IPS-11a (cell line): ENCODE measurements around the gene MPZL3.

Source experiments
- H3K4me3 ChIP-seq: one replicate; pipeline ENCODE4 v1.5.1; 2013; ENCODE audit warnings: low read depth, low read length, control low read depth

Gene MPZL3, protein sequence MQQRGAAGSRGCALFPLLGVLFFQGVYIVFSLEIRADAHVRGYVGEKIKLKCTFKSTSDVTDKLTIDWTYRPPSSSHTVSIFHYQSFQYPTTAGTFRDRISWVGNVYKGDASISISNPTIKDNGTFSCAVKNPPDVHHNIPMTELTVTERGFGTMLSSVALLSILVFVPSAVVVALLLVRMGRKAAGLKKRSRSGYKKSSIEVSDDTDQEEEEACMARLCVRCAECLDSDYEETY

DNA sequence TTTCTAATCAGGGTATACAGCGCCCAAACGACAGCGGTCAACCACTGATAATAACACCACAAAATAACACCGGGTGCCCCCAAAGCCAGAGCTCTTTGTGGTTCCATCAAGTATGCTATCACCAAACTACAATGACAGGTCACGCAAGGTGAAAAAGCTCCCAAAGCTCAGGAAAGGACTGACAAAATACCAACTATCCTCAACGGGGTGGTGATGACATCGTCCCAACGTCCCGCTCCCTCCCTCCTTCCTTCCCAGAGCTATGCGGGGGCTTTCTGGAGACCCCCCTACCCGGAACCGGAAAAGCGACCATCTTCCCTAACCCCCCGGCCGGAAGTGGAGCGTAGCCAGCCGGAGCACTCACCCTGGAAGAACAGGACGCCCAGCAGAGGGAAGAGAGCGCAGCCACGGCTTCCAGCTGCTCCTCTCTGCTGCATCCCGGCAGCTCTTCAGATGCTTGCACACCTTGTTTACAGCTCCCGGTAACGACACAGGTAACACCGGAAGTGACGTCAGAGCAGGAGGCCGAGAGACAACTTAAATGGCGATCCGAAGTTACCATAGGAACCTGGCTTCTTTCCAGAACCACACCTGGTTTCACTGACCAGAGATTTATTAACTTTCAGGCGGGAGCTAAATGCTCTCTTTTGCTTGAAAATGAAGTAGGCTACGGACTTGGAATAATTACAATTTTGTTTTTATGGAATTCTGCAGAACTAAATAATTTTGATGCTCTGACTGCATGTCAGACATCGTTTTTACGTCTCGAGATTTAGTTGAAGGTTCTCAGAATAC is at the start of gene MPZL3:
TSS of gene MPZL3 (minus strand) at position 508 of the 795 bp plus-strand sequence. CDS start at position 437, 71 bp downstream.
- peak within 1 kb of the TSS; percentile 81 for H3K4me3 ChIP-seq

DNA sequence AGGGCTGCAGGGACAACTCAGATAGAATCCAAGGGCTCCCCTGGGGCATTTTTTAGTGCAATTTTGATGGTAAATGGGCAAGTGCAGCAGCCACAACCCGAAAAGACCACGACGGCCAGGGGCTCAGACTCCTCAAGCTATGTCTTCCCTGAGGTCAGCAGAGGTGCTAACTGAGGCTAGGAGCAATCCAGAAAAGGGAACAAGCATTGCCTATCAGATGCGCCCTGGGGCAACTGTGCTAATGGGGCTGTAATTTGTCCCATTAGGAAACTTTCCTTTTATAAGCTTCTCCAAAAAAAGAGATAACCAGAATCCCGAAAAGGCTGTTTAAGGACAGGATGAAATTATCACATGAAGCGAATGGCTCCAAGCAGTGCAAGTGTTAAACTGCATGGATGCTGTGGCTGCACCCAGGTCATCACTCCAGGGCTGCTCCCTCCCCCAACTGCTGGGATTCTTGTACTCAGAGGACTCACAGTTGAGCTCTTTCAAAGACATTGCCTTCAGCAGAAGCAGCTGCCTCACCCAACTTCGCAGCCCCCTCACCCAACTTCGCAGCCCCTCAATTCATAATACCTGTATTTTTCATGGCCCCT is 49.5 kb upstream of the MPZL3 start:
- H3K4me3 ChIP-seq: no peak overlapping the region

DNA sequence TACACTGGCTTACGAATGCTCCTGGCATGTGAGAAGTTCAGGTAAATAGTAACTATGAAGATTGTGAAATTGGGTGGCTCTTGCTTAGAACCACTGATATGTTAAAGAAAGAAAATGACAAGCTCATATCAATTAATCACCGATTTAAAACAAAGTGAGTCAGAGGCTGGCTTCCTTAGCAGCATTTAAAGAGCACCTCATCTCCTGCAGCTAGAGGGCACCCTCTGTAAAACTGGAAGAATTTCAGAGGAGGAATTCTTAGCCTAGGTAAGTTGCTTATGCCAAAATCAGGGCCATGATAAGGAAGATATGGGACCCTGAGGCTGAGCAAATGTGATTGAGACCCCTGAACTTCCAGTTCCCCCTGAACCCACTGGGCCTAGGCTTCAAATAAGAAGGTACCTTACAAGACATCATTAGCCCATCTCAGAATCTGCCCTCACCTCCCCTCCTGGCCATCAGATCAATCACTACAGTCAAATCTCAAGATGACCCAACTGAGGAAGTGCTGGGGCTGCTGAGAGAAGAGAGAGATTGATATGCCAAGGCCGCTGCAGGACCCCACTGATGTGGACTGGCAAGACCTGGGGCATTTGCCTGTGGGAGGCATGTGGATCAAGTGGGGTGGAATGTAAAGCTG is 43.8 kb upstream of the MPZL3 start:
- H3K4me3 ChIP-seq: no peak overlapping the region

DNA sequence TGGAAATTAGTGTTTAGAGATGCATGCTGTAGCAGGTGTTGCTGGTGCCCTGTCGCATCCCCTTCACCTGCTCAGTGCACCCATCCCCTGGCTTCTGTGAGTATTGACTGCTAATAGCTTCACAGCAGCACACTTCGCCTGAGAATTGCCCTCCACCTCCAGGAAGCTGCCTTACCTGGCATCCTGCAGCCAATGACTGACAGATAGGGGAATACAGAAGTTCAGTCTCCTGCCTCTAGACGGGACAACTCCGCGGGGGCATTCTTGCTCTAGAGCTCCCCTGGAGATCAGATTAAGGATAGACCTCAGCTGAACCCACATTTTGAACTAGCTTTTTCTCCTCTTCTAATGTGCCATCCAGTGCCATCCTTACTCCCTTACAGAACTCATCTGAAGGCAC is 43.0 kb upstream of the MPZL3 start:
- H3K4me3 ChIP-seq: no peak overlapping the region

DNA sequence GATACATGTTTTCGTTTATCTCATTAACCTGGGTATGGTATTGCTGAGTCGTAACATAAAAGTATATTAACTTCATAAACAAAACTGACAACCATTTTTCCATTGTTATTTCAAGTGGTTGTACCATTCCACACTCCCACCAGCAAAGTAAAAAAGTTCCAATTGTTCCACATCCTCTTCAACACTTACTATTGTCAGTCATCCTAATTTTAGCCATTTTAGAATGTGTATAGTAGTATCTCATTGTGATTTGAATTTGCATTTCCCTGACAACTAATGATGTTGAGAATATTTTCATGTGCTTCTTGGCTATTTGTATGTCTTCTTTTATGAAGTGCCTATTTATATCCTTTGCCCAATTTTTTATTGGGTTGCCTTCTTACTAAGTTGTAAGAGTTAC is 41.9 kb upstream of the MPZL3 start:
- no peak overlapping the region for H3K4me3 ChIP-seq

DNA sequence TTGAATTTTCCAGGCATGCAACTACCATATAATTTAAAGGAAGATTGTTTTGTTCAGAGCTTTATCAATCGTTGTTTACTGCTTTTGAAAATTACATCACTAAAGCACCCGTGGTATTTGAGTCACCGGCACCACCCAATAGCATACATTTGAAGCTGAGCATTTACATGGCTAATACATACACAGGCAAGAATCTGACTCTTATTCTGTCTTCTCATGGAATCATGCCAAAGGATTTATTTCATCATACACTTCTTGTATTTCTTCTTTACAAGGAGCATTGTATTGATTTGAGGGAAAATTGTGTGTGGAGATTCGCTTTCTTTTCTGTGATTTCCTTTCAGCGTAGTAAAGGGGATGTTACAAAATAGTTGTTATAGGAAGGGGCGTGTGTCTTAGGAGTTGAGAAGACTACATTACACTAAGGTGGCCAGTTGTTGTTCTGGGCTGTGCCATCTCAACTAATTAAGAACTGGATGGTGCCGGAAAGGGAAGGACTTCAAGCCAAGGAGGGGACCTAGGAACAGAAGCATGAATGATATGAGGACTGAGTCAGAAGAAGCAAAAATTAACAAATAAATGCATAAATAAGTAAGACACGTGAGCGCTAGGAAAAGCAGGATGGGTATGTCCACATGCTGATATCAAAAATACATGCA is 39.4 kb upstream of the MPZL3 start:
- no peak overlapping the region for H3K4me3 ChIP-seq

DNA sequence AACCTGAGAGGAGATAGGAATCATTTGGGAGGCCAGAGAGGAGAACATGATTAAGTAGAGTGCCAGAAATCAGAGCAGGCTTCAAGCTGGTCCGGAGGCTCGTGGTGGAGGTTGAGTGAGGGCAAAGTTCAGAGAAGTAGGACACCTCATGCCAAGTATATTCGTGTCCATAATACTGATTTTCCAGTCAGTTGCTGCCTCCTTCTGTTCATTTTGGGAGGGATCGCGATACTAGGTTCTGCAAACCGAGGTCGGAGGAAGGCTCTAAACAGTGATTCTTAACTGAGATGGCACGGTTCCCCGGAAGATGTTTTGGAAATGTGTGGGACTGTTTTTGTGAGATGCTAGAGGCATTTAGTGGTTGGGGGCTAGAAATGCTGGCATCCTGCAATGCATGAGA is 38.8 kb upstream of the MPZL3 start:
- H3K4me3 ChIP-seq: no peak overlapping the region

DNA sequence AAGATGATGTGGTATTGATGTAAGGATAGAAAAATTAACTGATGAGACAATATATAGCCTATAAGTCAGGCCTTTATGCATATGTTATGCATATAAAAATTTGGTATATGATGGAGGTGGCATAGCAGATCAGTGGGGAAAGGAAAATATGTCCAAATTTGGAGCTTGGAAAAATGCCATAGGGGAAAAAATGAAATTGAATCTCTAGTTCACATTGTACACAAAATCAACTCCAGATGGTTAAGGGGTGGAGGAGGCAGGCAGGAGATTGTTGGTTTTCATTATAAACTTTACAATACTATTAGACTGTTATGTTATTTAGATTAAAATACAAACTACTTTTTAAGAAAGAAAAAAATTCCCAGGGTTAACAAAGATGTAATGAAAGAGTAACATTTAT is 37.2 kb upstream of the MPZL3 start:
- no peak overlapping the region for H3K4me3 ChIP-seq

DNA sequence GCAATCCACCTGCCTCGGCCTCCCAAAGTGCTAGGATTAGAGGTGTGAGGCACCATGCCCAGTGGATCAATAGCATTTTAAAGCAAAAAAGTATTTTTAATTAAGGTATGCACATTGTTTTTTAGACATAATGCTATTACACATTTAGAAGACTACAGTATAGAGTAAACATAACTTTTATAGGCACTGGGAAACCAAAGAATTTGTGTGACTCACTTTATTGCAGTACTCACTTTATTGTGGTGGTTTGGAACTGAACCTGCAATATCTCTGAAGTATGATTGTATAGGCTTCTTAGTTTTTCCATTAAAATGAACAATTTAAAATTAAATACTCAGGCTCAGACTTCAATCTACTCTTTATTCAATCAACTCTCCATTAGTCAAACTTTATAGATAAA is 34.8 kb upstream of the MPZL3 start:
- H3K4me3 ChIP-seq: no peak overlapping the region

DNA sequence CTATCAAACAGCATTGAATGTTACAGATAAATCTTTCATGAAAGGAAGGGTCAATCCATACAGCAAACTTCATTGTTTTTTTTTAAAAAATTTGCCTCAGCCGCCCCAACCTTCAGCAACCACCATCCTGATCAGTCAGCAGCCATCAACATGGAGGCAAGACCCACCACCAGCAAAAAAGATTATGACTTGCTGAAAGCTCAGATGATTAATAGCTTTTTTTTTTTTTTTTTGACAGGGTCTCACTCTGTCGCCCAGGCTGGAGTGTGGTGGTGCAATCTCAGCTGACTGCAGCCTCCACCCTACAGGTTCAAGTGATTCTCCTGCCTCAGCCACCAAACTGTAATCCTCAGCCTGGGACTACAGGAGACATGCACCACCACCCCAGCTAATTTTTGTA is 34.4 kb upstream of the MPZL3 start:
- H3K4me3 ChIP-seq: no peak overlapping the region

DNA sequence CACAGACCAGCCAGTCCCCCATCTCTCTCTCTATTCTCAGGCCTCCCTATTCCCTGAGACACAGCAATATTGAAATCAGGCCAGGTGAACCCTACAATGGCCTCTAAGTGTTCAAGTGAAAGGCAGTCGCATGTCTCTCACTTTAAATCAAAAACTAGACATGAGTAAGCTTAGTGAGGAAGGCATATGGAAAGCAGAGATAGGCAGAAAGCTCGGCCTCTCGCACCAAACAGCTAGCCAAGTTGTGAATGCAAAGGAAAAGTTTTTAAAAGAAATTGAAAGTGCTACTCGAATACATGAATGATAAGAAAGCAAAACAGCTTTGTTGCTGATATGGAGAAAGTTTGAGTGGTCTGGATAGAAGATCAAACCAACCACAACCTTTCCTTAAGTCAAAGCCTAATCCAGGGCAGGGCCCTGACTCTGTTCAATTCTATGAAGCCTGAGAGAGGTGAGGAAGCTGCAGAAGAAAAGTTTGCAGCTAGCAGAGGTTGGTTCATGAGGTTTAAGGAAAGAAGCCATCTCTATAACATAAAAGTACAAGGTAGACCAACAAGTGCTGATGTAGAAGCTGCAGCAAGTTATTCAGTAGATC is 31.7 kb upstream of the MPZL3 start:
- no peak overlapping the region for H3K4me3 ChIP-seq

DNA sequence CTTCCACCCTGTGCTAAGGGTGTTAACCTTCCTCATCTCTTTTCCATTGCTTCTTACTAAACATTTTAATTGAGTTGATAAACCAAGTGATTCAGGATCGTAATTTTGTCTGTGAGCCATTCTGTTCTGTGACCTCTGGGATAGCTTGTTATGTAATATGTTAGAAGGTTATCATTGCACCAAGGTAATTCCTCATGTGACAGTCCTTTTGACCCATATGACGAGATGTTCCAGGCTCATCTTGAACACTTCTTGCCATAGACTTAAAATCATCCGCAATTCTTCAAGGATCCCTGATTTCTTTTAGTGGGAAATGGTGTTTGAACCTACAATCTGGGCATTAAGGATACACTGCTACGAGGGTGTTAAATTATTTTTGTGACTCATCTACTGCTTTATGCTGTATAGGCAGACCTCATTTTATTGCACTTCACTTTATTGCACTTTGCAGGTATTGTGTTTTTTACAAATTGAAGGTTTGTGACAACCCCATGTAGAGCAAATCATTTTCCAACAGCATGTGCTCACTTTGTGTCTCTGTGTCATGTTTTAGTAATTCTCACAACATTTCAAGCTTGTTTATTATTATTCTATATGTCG is 31.0 kb upstream of the MPZL3 start:
- H3K4me3 ChIP-seq: no peak overlapping the region

DNA sequence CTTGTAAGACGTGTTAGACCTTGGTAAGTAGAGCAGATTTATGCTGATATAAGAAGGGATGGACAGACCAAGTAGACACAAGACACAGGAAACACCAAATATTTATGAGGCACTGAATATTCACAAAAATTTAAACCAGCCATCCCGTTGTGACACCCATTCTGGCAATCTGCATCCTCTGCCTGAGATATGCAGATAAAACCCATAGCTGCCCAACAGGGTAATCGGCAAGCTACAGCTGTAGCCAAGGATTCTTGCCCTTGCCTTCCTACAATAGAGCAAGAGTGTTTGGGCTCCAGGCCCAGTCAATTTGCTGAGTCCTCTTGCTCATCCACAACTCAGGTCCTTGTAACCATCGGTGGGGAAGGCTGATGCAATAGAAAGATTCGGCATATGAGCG is 30.4 kb upstream of the MPZL3 start:
- no peak overlapping the region for H3K4me3 ChIP-seq

DNA sequence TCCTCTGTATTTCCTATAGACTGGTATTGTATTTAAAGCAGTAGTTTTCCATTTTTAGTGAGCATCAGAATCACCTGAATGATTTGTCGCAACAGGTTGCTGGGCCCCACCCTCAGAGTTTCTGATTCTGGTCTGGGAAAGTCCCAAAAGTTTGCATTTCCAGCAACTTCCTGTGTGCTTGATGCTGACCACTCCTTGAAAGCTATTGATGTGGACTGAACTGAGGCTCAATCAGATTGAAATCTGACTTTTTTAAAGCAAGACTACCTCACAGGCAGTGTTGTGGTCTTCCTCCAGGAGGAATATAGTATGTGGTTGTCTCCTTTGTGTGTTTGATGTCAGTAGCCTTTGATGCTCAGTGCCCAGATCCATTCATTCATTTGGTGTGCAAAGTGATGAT is 29.1 kb upstream of the MPZL3 start:
- H3K4me3 ChIP-seq: no peak overlapping the region

DNA sequence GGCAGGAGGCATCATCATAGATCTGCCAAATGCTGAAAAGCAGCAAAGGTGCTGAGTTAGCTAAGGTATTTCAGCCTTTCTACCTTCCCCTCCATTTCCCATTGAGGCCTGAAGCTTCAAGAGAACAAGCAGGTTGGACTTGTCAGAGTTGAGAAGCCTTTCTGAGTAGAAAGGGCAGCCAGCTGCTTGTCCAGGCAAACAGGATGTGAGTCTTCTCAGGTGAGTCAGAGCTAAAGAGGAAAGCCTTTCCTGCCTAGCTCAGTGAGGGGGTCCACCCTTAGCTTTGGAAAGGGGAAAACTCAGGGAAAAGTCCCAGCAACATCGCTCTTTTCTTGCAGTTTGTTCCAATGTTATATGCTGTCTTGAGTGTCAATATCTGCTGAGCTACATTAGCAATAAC is 25.1 kb upstream of the MPZL3 start:
- no peak overlapping the region for H3K4me3 ChIP-seq

DNA sequence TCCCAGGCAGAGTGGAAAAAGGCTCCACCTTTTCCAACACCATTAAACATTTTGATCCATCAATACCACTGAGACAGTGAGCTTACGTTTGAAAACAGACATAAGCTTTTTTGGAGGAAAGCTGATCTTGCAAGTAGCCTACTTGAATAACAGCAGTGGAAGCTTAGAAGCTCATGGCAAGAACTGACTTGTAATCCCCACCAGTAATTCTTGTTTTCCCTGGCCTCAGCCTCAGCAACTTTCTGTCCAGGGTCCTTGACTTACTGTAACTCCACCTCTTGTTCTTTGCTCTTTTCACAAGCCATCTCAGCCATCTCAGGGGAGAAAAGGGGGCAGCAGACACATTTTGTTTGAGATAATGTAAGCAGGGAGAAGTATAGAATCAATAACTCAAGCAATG is 24.3 kb upstream of the MPZL3 start:
- no peak overlapping the region for H3K4me3 ChIP-seq

DNA sequence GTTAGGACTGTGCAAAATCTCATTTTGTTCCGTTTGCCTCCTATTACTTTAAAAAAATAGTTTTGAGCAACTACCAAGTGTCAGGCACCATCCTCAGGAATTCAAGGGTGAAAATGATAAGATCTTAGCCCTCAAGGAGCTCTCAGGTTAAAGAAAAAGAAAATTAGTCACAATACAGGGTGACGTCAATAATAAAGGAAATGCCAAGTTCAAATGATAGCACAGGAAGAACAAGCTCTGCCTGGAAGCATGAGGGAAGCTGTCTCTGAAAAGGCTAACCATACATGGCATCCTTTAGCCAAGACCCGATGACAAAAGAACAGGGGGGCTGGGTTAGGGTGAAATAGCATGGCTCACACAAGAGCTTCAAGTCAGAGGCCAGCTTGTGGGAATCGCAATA is 23.0 kb upstream of the MPZL3 start:
- H3K4me3 ChIP-seq: no peak overlapping the region

DNA sequence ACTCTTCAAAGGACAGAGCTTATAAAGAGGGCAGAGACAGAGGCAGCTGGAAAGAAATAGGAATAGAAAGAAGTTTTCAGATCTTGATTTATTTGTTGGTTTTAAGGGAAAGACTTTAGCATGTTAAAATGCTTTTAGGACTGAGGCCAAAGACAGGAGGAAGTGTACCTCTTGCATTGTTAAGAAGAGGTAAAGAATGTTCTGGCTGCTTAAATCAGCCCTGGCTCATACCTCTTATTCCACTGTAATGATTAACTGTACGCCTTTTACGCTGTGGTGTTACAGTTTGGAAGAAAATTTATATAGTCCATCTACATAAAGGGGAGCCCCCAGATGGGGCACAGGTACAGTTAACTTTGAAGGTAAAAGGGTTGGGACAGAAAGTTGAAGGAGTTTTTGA is 22.0 kb upstream of the MPZL3 start:
- H3K4me3 ChIP-seq: no peak overlapping the region

DNA sequence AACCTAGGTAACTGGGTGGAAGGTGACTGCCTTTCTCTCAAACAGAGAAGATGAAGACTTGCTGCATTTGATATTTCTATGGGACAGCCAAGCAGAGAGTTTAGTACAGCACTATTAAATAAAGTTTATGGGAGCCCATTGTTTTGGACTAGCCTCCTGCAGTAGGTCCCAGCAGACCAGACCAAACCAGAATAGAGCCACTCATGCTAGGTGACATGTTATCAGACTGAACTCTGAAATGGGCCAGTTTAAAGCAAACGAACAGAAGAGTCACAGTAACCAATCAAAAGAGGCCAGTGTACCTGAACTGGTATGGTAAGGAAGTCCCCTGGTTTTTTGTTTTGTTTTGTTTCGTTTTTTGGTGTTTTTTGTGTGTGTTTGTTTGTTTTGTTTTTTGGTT is 19.8 kb upstream of the MPZL3 start:
- no peak overlapping the region for H3K4me3 ChIP-seq

DNA sequence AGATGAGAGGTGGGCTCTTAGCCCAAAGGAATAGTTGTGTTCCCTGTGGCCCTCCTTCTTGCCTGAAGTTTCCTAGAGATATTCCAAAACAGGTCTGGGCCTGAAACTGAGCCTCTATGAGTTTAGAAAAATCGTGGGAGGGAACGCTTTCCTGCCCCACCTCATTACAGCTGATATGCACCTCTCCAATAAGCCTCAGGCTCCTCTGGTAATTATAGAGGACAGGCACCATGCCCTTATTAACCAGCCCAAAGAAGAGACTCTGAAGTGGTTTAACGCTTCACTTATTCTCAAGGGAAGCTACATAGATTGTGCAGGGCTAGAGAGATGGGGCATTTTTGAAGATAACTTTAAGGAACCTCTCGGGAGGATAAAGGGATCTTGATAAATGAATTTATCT is 15.3 kb upstream of the MPZL3 start:
- no peak overlapping the region for H3K4me3 ChIP-seq

DNA sequence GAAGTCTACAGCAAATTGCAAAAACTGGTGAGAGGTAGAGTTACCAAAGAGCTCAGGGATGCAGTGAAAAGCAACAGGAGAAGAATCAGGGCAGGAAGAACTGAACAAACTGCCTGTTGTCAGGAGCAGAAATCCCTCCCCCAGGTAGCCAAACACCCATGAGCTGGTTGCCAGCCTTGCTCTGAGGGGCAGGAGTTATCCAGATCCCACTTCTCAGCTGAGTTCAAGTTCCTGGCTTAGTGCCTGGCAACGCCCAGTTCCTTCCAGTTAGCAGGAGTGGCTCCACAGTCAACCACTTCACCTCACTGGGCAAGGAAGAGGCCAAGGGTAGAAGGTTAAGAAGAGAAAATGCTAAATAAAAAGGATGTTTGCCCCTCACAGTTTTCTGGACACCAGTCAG is 13.8 kb upstream of the MPZL3 start:
- H3K4me3 ChIP-seq: no peak overlapping the region
